HUES64 (cell line): Measurements from ENCODE around the gene MYBPC1.

Experiments
- H3K27ac ChIP-seq: 2 replicates; pipeline ENCODE4 v1.7.0; 2013; ENCODE audit warnings: low read depth, low read length, inconsistent platforms
- H3K27me3 ChIP-seq: 2 replicates; pipeline ENCODE4 v1.6.1; 2013; ENCODE audit warnings: mild to moderate bottlenecking, low read length; ENCODE audit not compliant: insufficient read depth
- H3K36me3 ChIP-seq: 2 replicates; pipeline ENCODE4 v1.6.1; 2013; ENCODE audit warnings: mild to moderate bottlenecking, low read length; ENCODE audit not compliant: insufficient read depth
- H3K4me1 ChIP-seq: 2 replicates; pipeline ENCODE4 v1.6.1; 2013; ENCODE audit warnings: mild to moderate bottlenecking, low read length, moderate library complexity; ENCODE audit not compliant: insufficient read depth
- H3K4me3 ChIP-seq: 2 replicates; pipeline ENCODE4 v1.5.1; 2013; ENCODE audit warnings: mild to moderate bottlenecking, low read length, moderate library complexity
- H3K9ac ChIP-seq: 2 replicates; pipeline ENCODE4 v1.6.1; 2013; ENCODE audit warnings: mild to moderate bottlenecking, low read depth, low read length
- H3K9me3 ChIP-seq: 2 replicates; pipeline ENCODE4 v1.6.1; 2013; ENCODE audit warnings: low read depth, low read length; ENCODE audit not compliant: insufficient read depth
- WGBS: fragments of 150-250, 120-280 bp; methylation state at CpG from one replicate; pipeline ENCODE4 v1.1.7; 2013; ENCODE audit warnings: missing lambda C conversion rate; 5-methylcytosine and 5-hydroxymethylcytosine counted together

Gene MYBPC1

GRCh38 chr12:101599771-101600484, 5.2 kb downstream of the MYBPC1 start:
- Histone ChIP-seq H3K27ac (no peak overlapping the region), H3K9me3 (no peaks in the 10 kb centered on the region), H3K27me3 (no peaks in the 10 kb centered on the region), H3K36me3 (no peaks in the 10 kb centered on the region), H3K4me3 (no peak overlapping the region), H3K4me1 (peaks cover 32% of the 10 kb centered on the region), H3K9ac (no peak overlapping the region)
- 87% methylated on average over 4 of the region's 5 CpGs for WGBS

- Histone ChIP-seq H3K36me3 (no peaks in the 10 kb centered on the region), H3K9me3 (no peaks in the 10 kb centered on the region), H3K27me3 (no peaks in the 10 kb centered on the region), H3K27ac (peak overlapping the region; percentile 45; the same call in 1 of the 2 replicates), H3K4me3 (no peak overlapping the region), H3K9ac (no peak overlapping the region; the same call in 1 of the 2 replicates), H3K4me1 (peaks cover 27% of the 10 kb centered on the region)
- no CpG with 5 or more reads among the region's 1 CpG for WGBS
Observed at GRCh38 chr12:101604132-101604531, 9.4 kb downstream of the MYBPC1 start.

- no peaks in the 10 kb centered on the region for H3K27me3 ChIP-seq
- WGBS, result 81% methylated on average over 2 of the region's 2 CpGs
- peaks cover 20% of the 10 kb centered on the region for H3K4me1 ChIP-seq
- no peak overlapping the region for H3K27ac ChIP-seq
- no peak overlapping the region for H3K9ac ChIP-seq
- H3K9me3 ChIP-seq, result no peaks in the 10 kb centered on the region
- H3K4me3 ChIP-seq, result no peak overlapping the region
- no peaks in the 10 kb centered on the region for H3K36me3 ChIP-seq
Observed at GRCh38 chr12:101607894-101608293, 13.1 kb downstream of the MYBPC1 start.

GRCh38 chr12:101608301-101609133, 13.7 kb downstream of the MYBPC1 start:
- H3K4me3 ChIP-seq, result no peak overlapping the region
- H3K9ac ChIP-seq, result no peak overlapping the region
- H3K27me3 ChIP-seq, result no peaks in the 10 kb centered on the region
- 92% methylated on average over 10 of the region's 10 CpGs for WGBS
- no peaks in the 10 kb centered on the region for H3K36me3 ChIP-seq
- peaks cover 20% of the 10 kb centered on the region for H3K4me1 ChIP-seq
- no peak overlapping the region for H3K27ac ChIP-seq
- no peaks in the 10 kb centered on the region for H3K9me3 ChIP-seq

GRCh38 chr12:101609198-101609597, 14.4 kb downstream of the MYBPC1 start:
- Histone ChIP-seq H3K9me3 (no peaks in the 10 kb centered on the region), H3K27me3 (no peaks in the 10 kb centered on the region), H3K36me3 (no peaks in the 10 kb centered on the region), H3K4me3 (no peak overlapping the region), H3K4me1 (peaks cover 14% of the 10 kb centered on the region), H3K27ac (no peak overlapping the region), H3K9ac (no peak overlapping the region)
- WGBS, result 90% methylated on average over 4 of the region's 4 CpGs

- no peaks in the 10 kb centered on the region for H3K36me3 ChIP-seq
- WGBS, result 95% methylated on average over 5 of the region's 7 CpGs
Observed at GRCh38 chr12:101612160-101612916, 17.6 kb downstream of the MYBPC1 start.

GRCh38 chr12:101616027-101616494, 21.3 kb downstream of the MYBPC1 start:
- Histone ChIP-seq H3K4me1 (0 out of 2 replicates have a peak, but pooled peaks cover 5% of the 10 kb centered on the region), H3K36me3 (no peaks in the 10 kb centered on the region), H3K27ac (no peak overlapping the region), H3K27me3 (no peaks in the 10 kb centered on the region), H3K4me3 (no peak overlapping the region), H3K9ac (no peak overlapping the region), H3K9me3 (no peaks in the 10 kb centered on the region)
- 99% methylated on average over 4 of the region's 4 CpGs for WGBS

More at GRCh38 chr12:101612160-101612916, 17.6 kb downstream of the MYBPC1 start:
- Histone ChIP-seq H3K4me3 (no peak overlapping the region), H3K9ac (no peak overlapping the region), H3K27me3 (no peaks in the 10 kb centered on the region), H3K4me1 (peaks cover 6% of the 10 kb centered on the region; the same call in 1 of the 2 replicates), H3K9me3 (no peaks in the 10 kb centered on the region), H3K27ac (no peak overlapping the region)

GRCh38 chr12:101619026-101619786, 24.4 kb downstream of the MYBPC1 start:
- WGBS, result 93% methylated on average over 2 of the region's 2 CpGs
- no peak overlapping the region for H3K9ac ChIP-seq

GRCh38 chr12:101619858-101620761, 25.3 kb downstream of the MYBPC1 start:
- Histone ChIP-seq H3K4me1 (0 out of 2 replicates have a peak, but pooled peaks cover 5% of the 10 kb centered on the region), H3K27me3 (no peaks in the 10 kb centered on the region)

More at GRCh38 chr12:101619026-101619786, 24.4 kb downstream of the MYBPC1 start:
- Histone ChIP-seq H3K9me3 (no peaks in the 10 kb centered on the region), H3K27me3 (no peaks in the 10 kb centered on the region), H3K27ac (no peak overlapping the region), H3K36me3 (no peaks in the 10 kb centered on the region), H3K4me3 (no peak overlapping the region), H3K4me1 (0 out of 2 replicates have a peak, but pooled peaks cover 5% of the 10 kb centered on the region)

More at GRCh38 chr12:101619858-101620761, 25.3 kb downstream of the MYBPC1 start:
- Histone ChIP-seq H3K9ac (no peak overlapping the region), H3K27ac (no peak overlapping the region), H3K9me3 (no peaks in the 10 kb centered on the region), H3K36me3 (no peaks in the 10 kb centered on the region), H3K4me3 (no peak overlapping the region)
- WGBS, result 97% methylated on average over 5 of the region's 6 CpGs
